C1 segment of cervical spinal cord (tissue), 14 donors: ENCODE measurements around the gene CCR7.

Experiments used
- DNase-seq, 14 donors: peaks; one replicate each; lab custom pipeline; 2025; lab: John Stamatoyannopoulos, UW

Gene CCR7

GRCh38 chr17:40562838-40563219, 2.4 kb downstream of the CCR7 start:
- DNase-seq: no peak

DNA sequence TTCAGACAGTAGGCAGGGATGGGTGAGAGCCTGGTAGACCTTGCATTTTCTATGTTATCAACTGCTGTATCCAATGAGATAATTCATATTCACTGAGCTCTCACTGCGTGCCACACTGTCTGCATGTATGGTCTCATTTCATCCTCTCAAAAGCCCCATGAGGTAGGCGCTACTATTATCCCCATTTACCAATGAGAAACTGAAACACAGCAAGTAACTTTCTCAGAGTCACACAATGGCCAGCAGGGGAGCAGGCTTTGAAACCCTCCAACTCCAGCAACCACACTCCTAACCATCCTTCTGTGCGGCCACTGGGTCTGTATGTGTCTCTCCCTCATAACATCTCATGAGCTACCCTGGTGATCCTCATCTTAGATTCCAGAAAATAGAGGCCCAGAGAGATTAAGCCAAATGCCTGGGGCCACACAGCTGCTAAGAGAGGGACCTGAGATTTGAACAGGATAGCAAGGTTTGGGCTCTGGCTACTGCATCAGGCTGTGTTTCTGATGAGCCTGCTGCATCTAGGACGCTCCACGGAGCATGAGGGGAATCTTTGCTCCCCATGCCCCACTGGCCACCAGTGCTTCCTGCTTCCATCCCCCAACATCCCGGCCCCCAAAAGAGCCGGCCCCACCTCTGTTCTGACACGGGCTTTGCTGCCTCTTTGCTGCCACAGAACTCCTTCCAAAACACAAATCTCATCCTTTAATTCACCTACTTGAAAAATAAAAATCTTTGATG, 3.2 kb downstream of the CCR7 start:
- no peak for DNase-seq

DNA sequence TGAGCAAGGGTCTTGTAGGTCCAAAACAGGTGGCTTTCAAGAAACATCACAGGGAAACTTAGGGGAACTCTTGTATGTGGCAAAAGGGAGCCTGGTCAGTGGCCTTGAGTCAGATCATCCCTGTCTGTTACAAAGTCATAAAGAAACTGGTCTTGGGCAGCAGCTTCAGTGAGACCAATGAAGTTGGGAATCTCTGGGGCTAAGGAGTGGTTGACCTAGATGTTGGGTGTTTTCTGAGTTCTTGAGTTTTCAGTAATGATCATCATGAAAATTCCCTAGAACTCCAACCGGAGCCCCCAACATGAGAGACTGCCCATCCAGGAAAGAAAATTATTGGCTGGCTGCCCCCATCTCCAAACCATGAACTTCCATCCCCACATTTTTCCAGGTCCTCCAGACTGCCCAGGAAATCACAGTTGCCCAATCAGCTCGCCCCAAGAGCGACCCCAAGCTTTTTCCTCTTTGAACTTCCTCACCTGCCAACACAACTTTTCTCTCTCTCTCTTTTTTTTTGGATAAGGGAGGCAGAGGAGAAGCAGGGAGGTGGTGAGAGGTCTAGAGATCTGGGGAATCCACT, 3.9 kb downstream of the CCR7 start:
- DNase-seq: no peak

GRCh38 chr17:40560592-40561293, 4.5 kb downstream of the CCR7 start:
- DNase-seq: no peak

- DNase-seq: peak in 13 of 14 donors; percentile 20 to 81 (median 63)
Observed at GRCh38 chr17:40559954-40560591, 5.2 kb downstream of the CCR7 start.

DNA sequence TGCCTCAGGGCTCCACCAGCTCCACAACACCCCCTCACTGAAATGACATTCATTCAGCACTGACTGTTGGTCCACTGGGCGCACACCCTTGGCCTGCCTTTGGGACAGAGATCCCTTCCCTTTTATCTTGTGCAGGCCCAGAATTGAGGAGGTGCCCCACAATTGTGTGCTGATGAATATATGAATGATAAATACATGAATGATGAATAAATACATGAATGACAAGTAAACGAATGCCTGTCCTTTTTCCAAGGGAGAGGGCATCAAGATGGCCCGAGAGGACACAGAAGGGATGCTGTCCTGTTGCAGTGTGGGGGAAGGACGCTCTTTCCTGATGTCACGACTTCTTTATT, 5.7 kb downstream of the CCR7 start:
- DNase-seq: no peak

DNA sequence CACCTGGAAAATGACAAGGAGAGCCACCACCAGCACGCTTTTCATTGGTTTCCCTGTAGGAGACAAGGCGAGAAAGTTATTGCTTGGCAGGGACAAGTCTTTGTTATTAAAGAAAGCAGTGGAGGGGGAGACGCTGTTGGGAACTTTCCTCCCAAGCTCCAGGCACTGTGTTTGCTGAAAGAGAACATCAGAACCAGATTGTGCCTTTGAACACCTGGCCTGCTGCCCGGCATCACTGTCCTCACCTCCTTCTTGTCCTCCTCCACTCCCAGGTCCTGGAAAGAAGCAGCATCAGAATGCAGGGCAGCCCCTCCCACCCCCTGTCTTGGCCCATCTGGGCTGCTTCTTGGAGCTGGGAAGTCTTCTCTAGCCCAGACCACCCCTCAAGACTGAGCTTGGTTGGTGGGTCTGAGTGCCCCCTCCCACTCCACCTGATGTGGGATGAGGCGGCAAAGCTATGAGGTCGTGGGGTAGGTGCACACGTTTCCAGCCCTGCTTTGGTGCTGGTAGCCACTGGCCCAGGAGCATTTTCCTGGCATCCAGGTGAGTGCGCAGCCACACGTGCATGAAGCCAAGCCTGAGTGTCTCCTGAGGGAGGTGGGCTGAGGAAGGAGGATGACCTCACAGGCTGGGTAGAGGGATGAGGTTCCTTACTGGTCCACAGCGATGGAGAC, 6.2 kb downstream of the CCR7 start:
- DNase-seq: no peak

- no peak for DNase-seq
Observed at GRCh38 chr17:40558300-40558889, 6.9 kb downstream of the CCR7 start.

DNA sequence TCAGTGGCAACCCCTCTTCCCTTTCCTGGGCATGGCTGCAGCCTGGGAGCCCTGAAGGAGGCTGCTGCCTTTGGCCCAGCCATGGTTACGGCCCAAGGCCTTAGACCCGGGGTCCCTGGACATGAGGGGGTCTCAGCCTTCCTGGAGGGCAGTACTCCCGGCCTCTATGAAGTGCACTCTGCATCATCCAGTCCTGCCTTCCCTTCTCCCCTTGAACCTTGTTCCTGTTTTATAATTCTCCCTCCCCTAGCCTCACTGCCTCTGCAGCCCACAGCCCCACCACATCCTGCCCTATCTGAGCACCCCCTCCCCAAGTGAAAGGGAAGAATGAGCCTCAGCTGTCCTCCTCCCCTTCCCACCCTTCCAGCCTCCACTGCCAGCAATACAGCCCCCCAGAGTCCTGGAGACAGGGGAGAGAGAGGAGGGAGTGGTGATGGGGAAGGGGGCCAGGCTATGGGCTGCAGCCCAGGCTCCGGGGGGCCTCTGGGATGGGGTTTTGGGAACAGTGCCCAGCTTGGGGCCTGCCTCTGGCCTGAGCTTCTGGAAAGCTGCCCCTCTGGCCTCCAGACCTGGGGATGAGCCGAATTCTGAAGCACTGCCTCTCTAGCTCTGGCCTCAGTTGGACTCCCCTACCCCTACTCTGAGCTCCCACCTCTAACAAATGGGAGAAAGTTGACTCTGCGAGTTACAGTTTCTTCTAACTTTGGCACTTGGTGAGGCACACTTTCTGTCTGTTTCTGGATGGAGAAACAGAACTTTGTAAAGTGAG, 7.6 kb downstream of the CCR7 start:
- DNase-seq: peak in 1 of 14 donors; percentile 45

DNA sequence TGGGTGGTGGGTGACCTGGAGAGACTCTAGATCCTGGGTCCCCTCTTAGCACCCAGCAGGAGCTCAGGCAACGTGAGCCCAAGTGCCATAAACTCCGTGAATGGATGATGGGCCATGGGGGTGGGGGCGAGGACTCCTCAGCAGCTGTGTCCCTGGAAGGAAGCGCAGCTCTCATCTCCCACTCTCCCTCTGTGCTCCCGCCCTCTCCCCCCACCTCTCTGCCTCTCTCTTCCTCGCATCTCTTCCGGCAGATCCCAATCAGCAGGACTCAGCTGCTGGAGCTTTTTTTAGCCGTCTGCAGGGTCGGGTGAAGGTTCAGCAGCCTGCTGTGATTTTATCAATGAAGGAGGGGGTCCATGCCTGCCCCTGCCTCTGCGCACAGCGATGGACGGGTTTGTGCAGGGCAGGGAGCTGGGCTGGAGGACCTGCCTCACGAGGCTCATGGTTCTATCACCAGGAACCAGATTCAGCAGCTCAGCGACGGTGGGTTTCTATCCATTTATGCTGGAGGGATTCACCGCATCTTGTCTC, 8.3 kb downstream of the CCR7 start:
- DNase-seq: no peak

DNA sequence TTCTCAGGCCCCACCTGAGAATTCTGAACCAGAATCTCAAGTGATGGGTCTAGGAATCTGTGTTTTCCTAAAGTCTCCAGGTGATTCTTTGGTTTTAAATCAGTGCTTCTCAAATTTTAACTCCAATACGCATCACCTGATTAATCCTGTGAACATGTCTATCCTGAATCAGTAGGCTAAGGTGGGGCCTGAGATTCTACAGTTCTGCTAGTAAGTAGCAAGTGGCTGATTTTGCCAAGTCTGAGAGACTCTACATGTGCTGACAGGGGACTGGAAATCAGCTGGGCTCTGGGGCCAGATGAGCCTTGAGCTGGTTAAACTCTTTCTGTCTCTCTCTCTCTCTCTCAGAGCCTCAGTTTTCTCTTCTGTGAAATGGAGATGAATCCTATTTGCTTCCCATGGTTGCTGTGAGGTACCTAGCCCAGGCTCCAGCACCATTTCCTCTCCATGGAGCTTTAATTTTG, 9.0 kb downstream of the CCR7 start:
- no peak for DNase-seq

GRCh38 chr17:40555296-40556190, 9.7 kb downstream of the CCR7 start:
- DNase-seq: no peak

DNA sequence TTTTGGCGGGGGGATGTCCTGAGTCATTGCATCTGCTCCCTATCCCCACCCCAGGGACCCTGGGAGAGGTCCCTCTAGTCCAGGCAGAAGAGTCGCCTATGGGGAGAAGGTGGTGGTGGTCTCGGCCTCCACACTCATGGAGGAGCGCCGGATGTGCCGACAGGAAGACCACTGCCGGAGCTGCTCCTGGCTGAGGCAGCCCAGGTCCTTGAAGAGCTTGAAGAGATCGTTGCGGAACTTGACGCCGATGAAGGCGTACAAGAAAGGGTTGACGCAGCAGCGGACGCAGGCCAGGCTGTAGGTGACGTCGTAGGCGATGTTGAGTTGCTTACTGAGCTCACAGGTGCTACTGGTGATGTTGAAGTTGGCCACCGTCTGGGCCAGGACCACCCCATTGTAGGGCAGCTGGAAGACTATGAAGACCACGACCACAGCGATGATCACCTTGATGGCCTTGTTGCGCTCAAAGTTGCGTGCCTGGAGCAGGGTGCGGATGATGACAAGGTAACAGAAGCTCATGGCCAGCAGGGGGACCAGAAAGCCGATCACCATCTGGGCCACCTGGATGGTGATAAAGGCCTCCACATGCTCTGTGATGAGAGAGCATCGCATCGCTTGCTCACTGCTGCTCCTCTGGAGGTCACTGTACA, 10.5 kb downstream of the CCR7 start:
- DNase-seq: no peak

DNA sequence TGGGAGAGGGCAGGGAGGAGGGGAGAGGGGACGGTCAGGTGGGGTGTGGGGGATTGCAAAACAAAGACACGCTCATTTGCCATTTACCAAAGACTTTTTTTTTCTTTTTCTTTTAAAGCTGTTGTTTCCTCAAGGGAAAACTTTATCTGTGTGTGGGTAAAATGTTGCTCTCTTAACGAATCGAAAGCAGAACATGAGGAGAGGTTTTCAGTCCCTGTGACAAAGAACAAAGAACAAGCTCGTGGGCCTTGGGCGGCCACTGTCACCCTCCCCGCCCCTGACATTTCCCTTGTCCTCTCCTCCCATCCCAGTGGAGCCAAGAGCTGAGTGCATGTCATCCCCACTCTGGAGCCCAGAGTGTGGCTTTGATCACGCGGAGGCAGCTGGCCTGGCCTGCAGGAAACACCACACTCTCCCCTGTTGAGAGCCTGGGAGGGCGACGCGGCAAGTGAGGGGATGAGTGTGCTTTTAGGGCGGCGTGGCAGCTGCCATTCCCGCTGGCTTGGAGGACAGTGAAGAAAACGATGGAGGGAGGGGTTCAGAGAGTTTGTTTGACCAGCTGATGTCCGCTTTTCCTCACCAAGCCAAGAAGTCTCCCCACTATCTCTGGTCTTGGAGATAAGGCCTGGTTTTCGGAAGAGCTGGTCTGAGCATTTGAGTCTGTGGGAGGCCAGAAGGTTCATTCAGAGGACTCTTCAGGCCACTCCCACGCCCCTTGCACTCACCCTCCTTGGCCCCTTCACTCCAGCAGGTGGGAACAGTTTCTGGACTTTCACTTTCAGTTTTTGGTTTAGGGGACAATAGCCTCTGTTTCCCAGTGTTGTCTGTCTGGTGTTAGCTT, 11.4 kb downstream of the CCR7 start:
- DNase-seq: peak in 10 of 14 donors; percentile 27 to 84 (median 62)

GRCh38 chr17:40552806-40553693, 12.2 kb downstream of the CCR7 start:
- no peak for DNase-seq

GRCh38 chr17:40551879-40552768, 13.1 kb downstream of the CCR7 start:
- peak in 6 of 14 donors; percentile 16 to 71 (median 22) for DNase-seq
